ENCODE measurements around the gene GPR153. TPM values are rescaled to one million over a fixed set of nuclear protein-coding genes. Genes with fewer than 3 reads are reported as not detected.

The GPR153 gene
- total and polyA plus RNA-seq, 2 of the 13 experiments (the other 11 are each of a cell fraction or from before 2014, with no cell fraction given) = 0.22 to 0.31 TPM

DNA sequence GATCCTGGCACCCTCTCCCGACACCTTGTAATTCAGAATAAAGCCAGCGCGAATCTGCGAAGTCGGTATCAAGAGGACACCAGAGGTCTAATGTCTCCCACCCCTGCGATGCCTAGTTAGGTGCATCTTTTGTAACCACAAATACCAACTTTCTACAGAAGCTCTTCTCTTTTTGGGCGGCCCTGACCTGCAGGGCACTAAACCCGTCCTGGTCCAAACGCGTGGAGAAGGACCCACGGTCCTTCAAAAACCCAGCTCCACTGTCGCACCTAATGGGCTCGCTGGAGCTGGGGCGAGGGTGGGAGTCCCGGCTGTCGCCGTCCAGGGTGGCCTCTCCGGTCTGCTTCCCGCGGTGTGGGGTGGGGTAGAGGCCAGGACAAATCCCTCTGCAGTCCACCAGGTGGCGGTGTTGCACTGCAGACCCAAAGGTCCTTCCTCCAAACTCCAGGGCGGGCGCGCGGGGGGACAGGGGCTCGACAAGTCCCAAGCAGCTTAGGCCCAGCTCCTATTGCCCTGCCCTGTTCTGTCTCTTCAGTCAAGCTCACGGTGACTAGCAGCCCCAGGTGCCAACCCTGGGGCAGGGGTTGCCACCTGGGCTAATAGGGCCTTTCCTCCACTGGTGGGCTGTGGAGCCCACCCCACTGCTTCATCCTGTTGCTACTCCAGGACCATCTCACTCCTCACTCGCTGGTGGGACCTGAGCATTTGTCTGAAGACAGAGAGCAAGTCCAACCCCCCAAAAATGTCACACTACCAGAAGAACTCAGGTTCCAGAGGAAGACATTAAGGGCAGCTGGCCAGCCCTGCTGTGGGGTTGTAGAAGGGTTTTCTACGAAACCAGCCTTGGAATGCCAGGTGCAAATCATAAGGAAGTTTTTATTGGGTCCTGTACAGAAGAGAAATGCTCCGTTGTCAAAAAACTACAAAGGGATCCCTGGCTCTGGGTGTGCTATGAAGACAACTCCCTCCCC lies 14.1 kb downstream of the GPR153 start (continued):
- 0 out of 2 replicates have a peak, but pooled peaks have one; percentile 39 for TF ChIP-seq RXRA (CRISPR knock-in tag; IDR thresholded peaks at IDR 0.05)
- TF ChIP-seq CEBPG (CRISPR knock-in tag; IDR thresholded peaks at IDR 0.05) = no peak
- no peak for TF ChIP-seq ZC3H13 (CRISPR knock-in tag; IDR thresholded peaks at IDR 0.05)
- no peak for TF ChIP-seq ZNF629 (CRISPR knock-in tag; conservative IDR thresholded peaks at IDR 0.05)
- TF ChIP-seq MED13 (CRISPR knock-in tag; IDR thresholded peaks at IDR 0.05) = no peak
- no peak for TF ChIP-seq ZNF292 (CRISPR knock-in tag; IDR thresholded peaks at IDR 0.05; ENCODE audit: borderline replicate concordance, low read depth)
- TF ChIP-seq, protein P1, sequence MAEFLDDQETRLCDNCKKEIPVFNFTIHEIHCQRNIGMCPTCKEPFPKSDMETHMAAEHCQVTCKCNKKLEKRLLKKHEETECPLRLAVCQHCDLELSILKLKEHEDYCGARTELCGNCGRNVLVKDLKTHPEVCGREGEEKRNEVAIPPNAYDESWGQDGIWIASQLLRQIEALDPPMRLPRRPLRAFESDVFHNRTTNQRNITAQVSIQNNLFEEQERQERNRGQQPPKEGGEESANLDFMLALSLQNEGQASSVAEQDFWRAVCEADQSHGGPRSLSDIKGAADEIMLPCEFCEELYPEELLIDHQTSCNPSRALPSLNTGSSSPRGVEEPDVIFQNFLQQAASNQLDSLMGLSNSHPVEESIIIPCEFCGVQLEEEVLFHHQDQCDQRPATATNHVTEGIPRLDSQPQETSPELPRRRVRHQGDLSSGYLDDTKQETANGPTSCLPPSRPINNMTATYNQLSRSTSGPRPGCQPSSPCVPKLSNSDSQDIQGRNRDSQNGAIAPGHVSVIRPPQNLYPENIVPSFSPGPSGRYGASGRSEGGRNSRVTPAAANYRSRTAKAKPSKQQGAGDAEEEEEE (CRISPR knock-in tag; IDR thresholded peaks at IDR 0.05; ENCODE audit: borderline replicate concordance) = no peak
- TF ChIP-seq PITX1 (CRISPR knock-in tag; IDR thresholded peaks at IDR 0.05) = 0 out of 2 replicates have a peak, but pooled peaks have one; percentile 30
- TF ChIP-seq, protein P2, sequence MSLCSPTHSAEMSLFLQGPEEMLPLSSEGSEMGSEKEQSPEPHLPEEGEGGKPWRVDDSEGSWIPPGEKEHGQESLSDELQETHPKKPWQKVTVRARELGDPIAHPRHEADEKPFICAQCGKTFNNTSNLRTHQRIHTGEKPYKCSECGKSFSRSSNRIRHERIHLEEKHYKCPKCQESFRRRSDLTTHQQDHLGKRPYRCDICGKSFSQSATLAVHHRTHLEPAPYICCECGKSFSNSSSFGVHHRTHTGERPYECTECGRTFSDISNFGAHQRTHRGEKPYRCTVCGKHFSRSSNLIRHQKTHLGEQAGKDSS (CRISPR knock-in tag; IDR thresholded peaks at IDR 0.05; ENCODE audit: borderline replicate concordance, low read depth) = no peak
- no peak for TF ChIP-seq ZNF547 (CRISPR knock-in tag; IDR thresholded peaks at IDR 0.05)
- TF ChIP-seq, protein P3, sequence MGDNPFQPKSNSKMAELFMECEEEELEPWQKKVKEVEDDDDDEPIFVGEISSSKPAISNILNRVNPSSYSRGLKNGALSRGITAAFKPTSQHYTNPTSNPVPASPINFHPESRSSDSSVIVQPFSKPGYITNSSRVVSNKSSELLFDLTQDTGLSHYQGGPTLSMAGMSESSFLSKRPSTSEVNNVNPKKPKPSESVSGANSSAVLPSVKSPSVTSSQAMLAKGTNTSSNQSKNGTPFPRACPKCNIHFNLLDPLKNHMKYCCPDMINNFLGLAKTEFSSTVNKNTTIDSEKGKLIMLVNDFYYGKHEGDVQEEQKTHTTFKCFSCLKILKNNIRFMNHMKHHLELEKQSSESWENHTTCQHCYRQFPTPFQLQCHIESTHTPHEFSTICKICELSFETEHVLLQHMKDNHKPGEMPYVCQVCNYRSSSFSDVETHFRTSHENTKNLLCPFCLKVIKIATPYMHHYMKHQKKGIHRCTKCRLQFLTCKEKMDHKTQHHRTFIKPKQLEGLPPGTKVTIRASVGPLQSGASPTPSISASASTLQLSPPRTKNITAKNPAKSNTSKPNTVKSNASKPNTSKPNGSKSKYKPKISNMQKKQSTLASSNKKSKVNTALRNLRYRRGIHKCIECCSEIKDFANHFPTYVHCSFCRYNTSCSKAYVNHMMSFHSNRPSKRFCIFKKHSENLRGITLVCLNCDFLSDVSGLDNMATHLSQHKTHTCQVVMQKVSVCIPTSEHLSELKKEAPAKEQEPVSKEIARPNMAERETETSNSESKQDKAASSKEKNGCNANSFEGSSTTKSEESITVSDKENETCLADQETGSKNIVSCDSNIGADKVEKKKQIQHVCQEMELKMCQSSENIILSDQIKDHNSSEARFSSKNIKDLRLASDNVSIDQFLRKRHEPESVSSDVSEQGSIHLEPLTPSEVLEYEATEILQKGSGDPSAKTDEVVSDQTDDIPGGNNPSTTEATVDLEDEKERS (CRISPR knock-in tag; IDR thresholded peaks at IDR 0.05) = no peak
- no peak for TF ChIP-seq ZNF562 (CRISPR knock-in tag; IDR thresholded peaks at IDR 0.05; ENCODE audit: borderline replicate concordance)
- no peak for TF ChIP-seq HNRNPH1 (optimal IDR thresholded peaks at IDR 0.05; ENCODE audit: low read depth, low read length)
- TF ChIP-seq ZKSCAN8 (CRISPR knock-in tag; IDR thresholded peaks at IDR 0.05; ENCODE audit: borderline replicate concordance) = no peak
- no peak for TF ChIP-seq ZNF367 (CRISPR knock-in tag; IDR thresholded peaks at IDR 0.05; ENCODE audit: borderline replicate concordance)
- TF ChIP-seq, protein P4, sequence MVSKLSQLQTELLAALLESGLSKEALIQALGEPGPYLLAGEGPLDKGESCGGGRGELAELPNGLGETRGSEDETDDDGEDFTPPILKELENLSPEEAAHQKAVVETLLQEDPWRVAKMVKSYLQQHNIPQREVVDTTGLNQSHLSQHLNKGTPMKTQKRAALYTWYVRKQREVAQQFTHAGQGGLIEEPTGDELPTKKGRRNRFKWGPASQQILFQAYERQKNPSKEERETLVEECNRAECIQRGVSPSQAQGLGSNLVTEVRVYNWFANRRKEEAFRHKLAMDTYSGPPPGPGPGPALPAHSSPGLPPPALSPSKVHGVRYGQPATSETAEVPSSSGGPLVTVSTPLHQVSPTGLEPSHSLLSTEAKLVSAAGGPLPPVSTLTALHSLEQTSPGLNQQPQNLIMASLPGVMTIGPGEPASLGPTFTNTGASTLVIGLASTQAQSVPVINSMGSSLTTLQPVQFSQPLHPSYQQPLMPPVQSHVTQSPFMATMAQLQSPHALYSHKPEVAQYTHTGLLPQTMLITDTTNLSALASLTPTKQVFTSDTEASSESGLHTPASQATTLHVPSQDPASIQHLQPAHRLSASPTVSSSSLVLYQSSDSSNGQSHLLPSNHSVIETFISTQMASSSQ (IDR thresholded peaks at IDR 0.05; ENCODE audit: low read depth) = no peak
- TF ChIP-seq, protein P4 (CRISPR knock-in tag; IDR thresholded peaks at IDR 0.05; ENCODE audit: borderline replicate concordance) = no peak
- no peak for TF ChIP-seq PCBP2 (optimal IDR thresholded peaks at IDR 0.05; ENCODE audit: low read depth, low read length, poor library complexity, severe bottlenecking)

Measured in HepG2 (cell line).